GM15510 (cell line): ENCODE measurements around the gene PCSK7.

Experiments used
- POLR2A ChIP-seq: IDR thresholded peaks from 3 replicates; pipeline ENCODE4 v1.6.1; 2011; ENCODE audit warnings: borderline replicate concordance; ENCODE audit not compliant: insufficient read length; ENCODE audit errors: extremely low read depth

The PCSK7 gene

GRCh38 chr11:117202386-117203068, 29.3 kb downstream of the PCSK7 start:
- no peak for TF ChIP-seq POLR2A

GRCh38 chr11:117201658-117202305, 30.1 kb downstream of the PCSK7 start:
- no peak for TF ChIP-seq POLR2A

DNA sequence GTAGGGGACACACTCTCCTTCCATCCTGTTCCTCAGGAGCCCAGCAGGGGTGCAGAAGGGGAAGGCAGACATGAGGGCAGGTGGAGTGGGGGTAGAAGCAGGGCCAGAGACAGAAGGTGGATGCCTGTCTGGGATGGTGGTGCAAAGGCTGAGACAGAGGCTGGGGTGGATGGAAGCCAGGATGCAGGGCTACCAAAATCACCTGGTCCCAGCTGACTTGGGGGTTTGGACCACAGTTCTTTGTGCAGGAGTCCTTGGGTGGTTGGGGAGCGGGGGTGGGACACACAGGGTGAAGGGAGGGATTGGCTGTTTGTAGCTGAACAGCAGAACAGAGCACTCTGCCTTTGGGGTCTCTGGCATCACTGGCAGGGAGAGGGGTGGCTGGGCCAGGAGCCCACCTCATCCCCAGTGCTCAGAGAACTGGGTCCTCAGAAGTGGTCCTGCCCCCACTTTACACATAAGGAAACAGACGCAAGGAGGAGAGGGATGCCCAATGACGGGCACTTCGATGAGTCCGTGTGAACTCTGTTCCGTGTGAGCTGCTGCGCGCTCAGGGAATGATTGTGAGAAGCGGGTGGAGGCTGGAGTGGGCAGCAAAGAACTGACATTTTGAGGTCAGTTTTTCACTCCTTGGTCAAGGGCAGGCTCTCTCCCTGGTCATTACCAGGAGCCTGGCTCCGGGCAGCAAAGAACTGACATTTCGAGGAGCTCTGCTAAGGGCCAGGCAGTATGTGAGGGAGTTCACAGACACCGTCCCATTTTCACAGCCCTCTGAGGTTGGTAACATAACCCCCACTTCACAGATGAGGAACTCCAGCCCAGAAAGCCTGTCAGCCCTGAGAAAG, 30.8 kb downstream of the PCSK7 start:
- TF ChIP-seq POLR2A = no peak

DNA sequence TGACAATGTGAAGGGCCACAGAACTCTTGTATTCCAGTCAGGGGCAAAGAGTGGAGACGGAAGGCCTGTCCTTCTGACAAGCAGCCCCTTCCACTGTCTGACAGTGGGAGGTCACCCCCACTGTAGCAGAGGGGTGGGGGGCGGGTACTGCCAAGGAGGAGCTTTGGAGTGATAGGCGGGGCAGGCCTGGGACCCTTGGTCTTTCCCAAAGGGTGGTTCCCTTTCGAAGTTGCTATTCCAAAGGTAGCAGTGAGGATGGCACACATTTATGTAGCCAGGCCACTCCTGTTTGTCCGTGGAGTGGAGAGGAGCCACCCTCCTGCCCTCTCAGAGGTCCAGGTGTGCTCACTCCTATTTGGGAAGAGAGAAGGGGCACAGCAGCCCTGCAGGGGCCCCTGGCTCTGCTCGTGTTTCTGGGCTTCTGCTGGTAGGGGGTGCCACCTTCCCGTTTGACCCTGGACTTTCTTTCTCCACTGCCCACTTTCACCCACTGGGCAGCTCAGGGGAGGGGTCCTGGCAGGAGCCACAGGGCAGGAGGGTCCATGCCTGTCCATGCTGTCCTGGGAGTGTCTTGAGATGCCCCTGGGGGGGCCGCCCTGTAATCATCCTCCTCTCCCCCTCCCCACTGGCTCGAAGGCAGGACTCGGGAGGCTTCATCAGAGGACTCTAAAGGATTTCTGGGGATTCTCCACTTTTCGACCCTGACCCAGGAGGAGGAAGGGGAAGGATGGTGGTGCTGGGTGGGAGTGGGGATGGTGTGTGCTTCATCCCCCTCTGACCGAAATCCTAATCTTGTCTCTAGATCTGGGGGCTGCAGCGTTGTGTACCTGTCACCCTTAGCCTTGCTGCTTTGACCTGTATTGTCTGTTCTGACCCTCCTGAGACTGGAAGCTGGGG, 31.7 kb downstream of the PCSK7 start:
- no peak for TF ChIP-seq POLR2A

- no peak for TF ChIP-seq POLR2A
Measured at GRCh38 chr11:117199053-117199915, 32.6 kb downstream of the PCSK7 start, which contains the start of gene TAGLN. TAGLN (plus strand) TSS chr11:117199370; CDS start chr11:117203014, 3,644 bp downstream.

GRCh38 chr11:117198613-117199012, 33.3 kb downstream of the PCSK7 start:
- TF ChIP-seq POLR2A = no peak

DNA sequence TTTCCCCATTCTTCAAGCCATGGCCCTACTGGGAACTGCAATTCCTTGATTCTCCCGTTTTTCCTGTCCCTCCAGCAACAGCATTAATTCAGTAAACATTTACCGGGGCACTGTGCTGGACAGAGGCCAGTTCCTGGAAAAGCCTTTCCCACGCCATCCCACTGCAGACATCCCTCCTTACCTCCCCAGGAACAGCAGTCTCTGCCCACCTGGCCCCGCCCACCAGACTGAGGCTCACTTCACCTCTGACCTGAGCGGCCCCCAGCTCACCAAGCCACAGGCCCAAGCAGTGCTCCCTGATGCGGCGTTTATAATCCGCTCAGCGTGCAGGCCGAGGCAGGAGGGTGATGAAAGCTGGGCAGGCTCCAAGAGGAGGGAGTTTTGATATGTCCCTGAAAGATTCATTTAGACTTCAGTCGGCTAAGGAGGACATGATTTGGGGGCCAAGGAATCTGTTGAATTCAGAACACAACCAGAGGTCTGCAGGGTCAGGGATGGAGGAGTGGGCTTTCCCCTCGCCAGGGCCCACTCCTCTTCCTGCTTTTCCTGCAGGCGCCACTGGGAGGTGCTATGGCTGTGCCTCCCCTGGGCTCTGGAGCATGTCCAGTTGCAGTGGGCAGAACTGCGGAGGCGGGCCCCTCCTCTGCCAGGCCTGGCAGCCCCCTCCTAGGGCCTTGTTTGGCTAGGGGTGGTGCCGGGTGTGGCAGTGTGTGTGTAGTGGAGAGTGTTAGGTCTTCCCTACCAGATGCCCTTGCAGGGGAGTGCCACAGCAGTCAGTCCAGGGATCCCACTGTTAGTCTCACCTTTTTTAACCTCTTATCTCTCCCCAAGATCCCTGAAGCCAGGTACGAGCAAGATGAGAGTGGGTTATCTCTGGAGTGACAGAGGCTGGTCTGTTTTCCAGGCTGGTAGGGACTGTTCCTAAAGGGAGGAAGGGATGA, 34.1 kb downstream of the PCSK7 start:
- TF ChIP-seq POLR2A = no peak

DNA sequence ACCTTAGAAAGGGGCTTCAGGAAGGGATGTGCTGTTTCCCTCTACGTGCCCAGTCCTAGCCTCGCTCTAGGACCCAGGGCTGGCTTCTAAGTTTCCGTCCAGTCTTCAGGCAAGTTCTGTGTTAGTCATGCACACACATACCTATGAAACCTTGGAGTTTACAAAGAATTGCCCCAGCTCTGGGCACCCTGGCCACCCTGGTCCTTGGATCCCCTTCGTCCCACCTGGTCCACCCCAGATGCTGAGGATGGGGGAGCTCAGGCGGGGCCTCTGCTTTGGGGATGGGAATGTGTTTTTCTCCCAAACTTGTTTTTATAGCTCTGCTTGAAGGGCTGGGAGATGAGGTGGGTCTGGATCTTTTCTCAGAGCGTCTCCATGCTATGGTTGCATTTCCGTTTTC, 34.9 kb downstream of the PCSK7 start:
- TF ChIP-seq POLR2A = no peak

- no peak for TF ChIP-seq POLR2A
Measured at GRCh38 chr11:117195761-117196160, 36.1 kb downstream of the PCSK7 start.

DNA sequence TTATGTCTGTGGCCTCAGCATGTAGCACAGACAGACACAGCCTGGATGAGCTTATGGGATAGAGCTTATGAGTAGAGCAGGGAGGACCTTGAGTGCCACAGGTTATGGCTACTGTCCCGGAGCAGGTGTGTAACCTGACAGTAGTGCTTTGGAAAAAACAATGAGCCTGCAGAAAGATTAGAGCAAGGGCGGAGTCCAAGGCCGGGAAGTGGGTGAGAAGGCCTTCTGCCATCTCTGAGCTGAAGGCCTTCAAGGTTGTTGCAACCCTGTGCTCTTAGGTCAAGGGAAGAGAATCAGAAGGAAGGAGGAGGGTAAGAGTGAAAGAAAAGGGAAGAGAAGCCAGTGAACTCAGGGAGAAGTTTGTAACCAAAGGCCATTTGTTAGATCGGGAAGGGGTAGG, 36.6 kb downstream of the PCSK7 start:
- TF ChIP-seq POLR2A = no peak

GRCh38 chr11:117194267-117194666, 37.6 kb downstream of the PCSK7 start:
- TF ChIP-seq POLR2A = no peak
